K562 (cell line): ENCODE results near the gene FOXL2NB.

Experiments used
- ELF1 ChIP-seq: fragments of 200-800 bp; sonication (Bioruptor generic); IDR thresholded peaks from 2 replicates; pipeline ENCODE4 v1.6.1; 2016; ENCODE audit warnings: missing genetic modification characterization, missing compliant biosample characterization
- MEF2A ChIP-seq: IDR thresholded peaks from 2 replicates; pipeline ENCODE4 v1.6.1; 2011; ENCODE audit warnings: low read depth, mild to moderate bottlenecking, low read length, moderate library complexity; ENCODE audit not compliant: control insufficient read depth
- NFE2 ChIP-seq: IDR thresholded peaks from 2 replicates; pipeline ENCODE4 v1.6.1; 2014; ENCODE audit warnings: antibody characterized with exemption, low read depth
- NFIC ChIP-seq: fragments of 450-650 bp; IDR thresholded peaks from 2 replicates; pipeline ENCODE4 v1.6.1; 2017; ENCODE audit warnings: mild to moderate bottlenecking, inconsistent platforms
- NR2C2 ChIP-seq, 2 experiments: fragments of 200-800 bp in 1 of 2; sonication (Bioruptor generic) in 1 of 2; sonication (generic) in 1 of 2; formaldehyde crosslinking in 1 of 2; IDR thresholded peaks; 2 replicates each; pipeline versions ENCODE4 v1.6.1 to v1.8.0; 2016 to 2022; ENCODE audit warnings: mild to moderate bottlenecking in 1 of 2, missing compliant biosample characterization in 1 of 2, missing genetic modification characterization in 1 of 2, missing genetic modification reagents in 1 of 2
- YBX1 ChIP-seq: fragments of 450-650 bp; IDR thresholded peaks from 2 replicates; pipeline ENCODE4 v1.7.1; 2016; ENCODE audit warnings: mild to moderate bottlenecking
- ZNF146 ChIP-seq: IDR thresholded peaks from one replicate; pipeline ENCODE4 v1.6.1; 2018; ENCODE audit warnings: missing compliant biosample characterization; ENCODE audit not compliant: unreplicated experiment
- ZNF175 ChIP-seq: fragments of 200-800 bp; sonication (Bioruptor generic); IDR thresholded peaks from 2 replicates; pipeline ENCODE4 v1.6.1; 2016; ENCODE audit warnings: low read depth, mild to moderate bottlenecking, missing genetic modification characterization, missing compliant biosample characterization
- TF ChIP-seq, protein P1 (sequence below): sonication (generic); formaldehyde crosslinking; IDR thresholded peaks from 2 replicates; pipeline ENCODE4 v1.8.0; 2022; ENCODE audit warnings: mild to moderate bottlenecking, low read depth, missing genetic modification reagents
- TF ChIP-seq, protein P2 (sequence below): sonication (generic); formaldehyde crosslinking; IDR thresholded peaks from 2 replicates; pipeline ENCODE4 v1.5.0; 2020; ENCODE audit warnings: missing genetic modification reagents
- TF ChIP-seq, protein P3 (sequence below), 3 experiments: IDR thresholded peaks in 2 of 3; conservative IDR thresholded peaks in 1 of 3; 2 replicates each; pipeline ENCODE4 v1.5.1; 2011 to 2012; ENCODE audit warnings: low read length in 3 of 3, mild to moderate bottlenecking in 3 of 3, control low read depth in 2 of 3, improper control_type of control experiment in 1 of 3, inconsistent platforms in 1 of 3, low read depth in 1 of 3, mixed read lengths in 1 of 3, moderate library complexity in 1 of 3; ENCODE audit not compliant: insufficient read depth in 2 of 3

DNA sequence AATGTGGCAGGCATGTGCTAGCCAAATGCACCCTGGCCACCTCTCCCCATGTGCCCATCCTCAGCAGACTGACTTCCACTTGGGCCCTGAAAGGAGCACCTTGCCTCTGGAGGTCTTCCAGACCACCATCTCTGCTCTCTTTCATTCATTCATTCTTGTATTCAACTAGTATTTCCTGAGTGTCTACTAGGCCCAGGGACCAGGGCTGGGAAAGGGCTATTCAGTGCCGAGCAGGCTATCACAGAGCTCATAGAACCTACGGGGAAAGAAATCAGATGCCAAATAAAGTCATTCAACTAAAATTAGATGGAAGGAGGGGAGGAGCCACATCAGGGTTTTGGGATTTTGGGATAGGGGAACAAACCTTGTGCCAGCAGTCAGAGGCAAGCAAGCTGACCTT lies 40.2 kb downstream of the FOXL2NB start:
- TF ChIP-seq, protein P1, sequence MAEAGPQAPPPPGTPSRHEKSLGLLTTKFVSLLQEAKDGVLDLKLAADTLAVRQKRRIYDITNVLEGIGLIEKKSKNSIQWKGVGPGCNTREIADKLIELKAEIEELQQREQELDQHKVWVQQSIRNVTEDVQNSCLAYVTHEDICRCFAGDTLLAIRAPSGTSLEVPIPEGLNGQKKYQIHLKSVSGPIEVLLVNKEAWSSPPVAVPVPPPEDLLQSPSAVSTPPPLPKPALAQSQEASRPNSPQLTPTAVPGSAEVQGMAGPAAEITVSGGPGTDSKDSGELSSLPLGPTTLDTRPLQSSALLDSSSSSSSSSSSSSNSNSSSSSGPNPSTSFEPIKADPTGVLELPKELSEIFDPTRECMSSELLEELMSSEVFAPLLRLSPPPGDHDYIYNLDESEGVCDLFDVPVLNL (CRISPR knock-in tag), result no peak
- no peak for TF ChIP-seq MEF2A
- no peak for TF ChIP-seq ELF1 (tag)
- no peak for TF ChIP-seq NFIC
- TF ChIP-seq, protein P2, sequence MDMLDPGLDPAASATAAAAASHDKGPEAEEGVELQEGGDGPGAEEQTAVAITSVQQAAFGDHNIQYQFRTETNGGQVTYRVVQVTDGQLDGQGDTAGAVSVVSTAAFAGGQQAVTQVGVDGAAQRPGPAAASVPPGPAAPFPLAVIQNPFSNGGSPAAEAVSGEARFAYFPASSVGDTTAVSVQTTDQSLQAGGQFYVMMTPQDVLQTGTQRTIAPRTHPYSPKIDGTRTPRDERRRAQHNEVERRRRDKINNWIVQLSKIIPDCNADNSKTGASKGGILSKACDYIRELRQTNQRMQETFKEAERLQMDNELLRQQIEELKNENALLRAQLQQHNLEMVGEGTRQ (CRISPR knock-in tag), result no peak
- TF ChIP-seq YBX1, result no peak
- no peak for TF ChIP-seq ZNF175
- TF ChIP-seq ZNF146 (CRISPR knock-in tag), result no peak
- TF ChIP-seq, protein P3, sequence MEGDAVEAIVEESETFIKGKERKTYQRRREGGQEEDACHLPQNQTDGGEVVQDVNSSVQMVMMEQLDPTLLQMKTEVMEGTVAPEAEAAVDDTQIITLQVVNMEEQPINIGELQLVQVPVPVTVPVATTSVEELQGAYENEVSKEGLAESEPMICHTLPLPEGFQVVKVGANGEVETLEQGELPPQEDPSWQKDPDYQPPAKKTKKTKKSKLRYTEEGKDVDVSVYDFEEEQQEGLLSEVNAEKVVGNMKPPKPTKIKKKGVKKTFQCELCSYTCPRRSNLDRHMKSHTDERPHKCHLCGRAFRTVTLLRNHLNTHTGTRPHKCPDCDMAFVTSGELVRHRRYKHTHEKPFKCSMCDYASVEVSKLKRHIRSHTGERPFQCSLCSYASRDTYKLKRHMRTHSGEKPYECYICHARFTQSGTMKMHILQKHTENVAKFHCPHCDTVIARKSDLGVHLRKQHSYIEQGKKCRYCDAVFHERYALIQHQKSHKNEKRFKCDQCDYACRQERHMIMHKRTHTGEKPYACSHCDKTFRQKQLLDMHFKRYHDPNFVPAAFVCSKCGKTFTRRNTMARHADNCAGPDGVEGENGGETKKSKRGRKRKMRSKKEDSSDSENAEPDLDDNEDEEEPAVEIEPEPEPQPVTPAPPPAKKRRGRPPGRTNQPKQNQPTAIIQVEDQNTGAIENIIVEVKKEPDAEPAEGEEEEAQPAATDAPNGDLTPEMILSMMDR (IDR thresholded peaks at IDR 0.05 in 2 of 3, conservative IDR thresholded peaks at IDR 0.05 in 1 of 3; ENCODE audit: insufficient read depth in 2 of 3, low read depth in 1 of 3, low read length in 3 of 3), result no peak
- no peak for TF ChIP-seq NR2C2 (CRISPR knock-in tag; IDR thresholded peaks at IDR 0.05)
- TF ChIP-seq NR2C2 (tag; IDR thresholded peaks at IDR 0.05), result no peak
- no peak for TF ChIP-seq NFE2
